IMR-90 (cell line): ENCODE data around the gene AMOTL1. TPM values are rescaled to one million over a fixed set of nuclear protein-coding genes. Genes with fewer than 3 reads are reported as not detected.

Source experiments
- ATAC-seq: fragments of 200-7000 bp; cut with Tn5 transposase; 2 replicates; pipeline ENCODE4 v1.9.1; 2020; ENCODE audit warnings: low read depth, mild to moderate bottlenecking, moderate library complexity
- BruUV-seq: library from RNA; stranded (reverse); fragments of 400-500 nt; replicated peaks from 2 replicates; lab custom pipeline; 2021; lab: Mats Ljungman, UMichigan
- CTCF ChIA-PET: fragments of 300-600 bp; formaldehyde crosslinking; extraction: SDS; loops from one replicate; lab custom pipeline; 2021; ENCODE audit warnings: antibody characterized with exemption; lab: Yijun Ruan, JAX
- POLR2A ChIA-PET: fragments of 300-600 bp; sonication (Branson Sonifier 250); formaldehyde crosslinking; loops from one replicate; lab custom pipeline; 2022; ENCODE audit warnings: antibody characterized with exemption; ENCODE audit not compliant: unreplicated experiment; lab: Charles Lee
- DNase-seq: peaks from one replicate; pipeline ENCODE4 v3.0.0; 2013
- H2AFZ ChIP-seq: replicated peaks from 2 replicates; pipeline ENCODE3; 2013; ENCODE audit warnings: low read length, mild to moderate bottlenecking; ENCODE audit not compliant: poor library complexity
- H2AK5ac ChIP-seq: 2 replicates; pipeline ENCODE4 v1.6.1; 2013; ENCODE audit warnings: low read depth, low read length, inconsistent platforms
- H2AK9ac ChIP-seq: replicated peaks from 2 replicates; pipeline ENCODE3; 2013; ENCODE audit warnings: mild to moderate bottlenecking, low read depth, low read length, moderate library complexity; ENCODE audit not compliant: poor library complexity
- H2BK120ac ChIP-seq: 2 replicates; pipeline ENCODE4 v1.6.1; 2013; ENCODE audit warnings: low read depth, low read length, inconsistent platforms
- H2BK15ac ChIP-seq: 3 replicates; pipeline ENCODE4 v1.6.1; 2013; ENCODE audit warnings: low read depth, low read length, inconsistent platforms
- H2BK20ac ChIP-seq: 2 replicates; pipeline ENCODE4 v1.6.1; 2013; ENCODE audit warnings: low read depth, mild to moderate bottlenecking, inconsistent platforms, low read length, moderate library complexity
- H2BK5ac ChIP-seq: 2 replicates; pipeline ENCODE4 v1.6.1; 2013; ENCODE audit warnings: mild to moderate bottlenecking, low read depth, low read length, inconsistent platforms; ENCODE audit not compliant: poor library complexity, severe bottlenecking
- H3K14ac ChIP-seq: replicated peaks from 2 replicates; pipeline ENCODE4 v1.6.1; 2013; ENCODE audit warnings: low read depth, low read length, inconsistent platforms
- H3K18ac ChIP-seq: 2 replicates; pipeline ENCODE4 v1.6.1; 2013; ENCODE audit warnings: low read depth, low read length, control low read depth
- H3K23ac ChIP-seq: 2 replicates; pipeline ENCODE4 v1.6.1; 2013; ENCODE audit warnings: low read depth, low read length, inconsistent platforms
- H3K27ac ChIP-seq: 2 replicates; pipeline ENCODE4 v1.5.1; 2013; ENCODE audit warnings: mild to moderate bottlenecking, control low read depth, low read length; ENCODE audit not compliant: insufficient read depth
- H3K27me3 ChIP-seq: 2 replicates; pipeline ENCODE4 v1.6.1; 2013; ENCODE audit warnings: low read length; ENCODE audit not compliant: control insufficient read depth, insufficient read depth
- H3K36me3 ChIP-seq: 2 replicates; pipeline ENCODE4 v1.6.1; 2013; ENCODE audit warnings: low read length, mixed read lengths; ENCODE audit not compliant: control insufficient read depth, insufficient read depth
- H3K4ac ChIP-seq: 2 replicates; pipeline ENCODE4 v1.6.1; 2013; ENCODE audit warnings: low read depth, low read length, inconsistent platforms
- H3K4me1 ChIP-seq: 2 replicates; pipeline ENCODE4 v1.6.1; 2013; ENCODE audit warnings: low read length, mixed read lengths; ENCODE audit not compliant: control insufficient read depth, insufficient read depth
- H3K4me2 ChIP-seq: 2 replicates; pipeline ENCODE4 v1.6.1; 2013; ENCODE audit warnings: low read depth, mild to moderate bottlenecking, control low read depth, low read length, moderate library complexity
- H3K4me3 ChIP-seq: 2 replicates; pipeline ENCODE4 v1.5.1; 2013; ENCODE audit warnings: low read depth, mild to moderate bottlenecking, control low read depth, low read length, moderate library complexity; ENCODE audit not compliant: insufficient read depth
- H3K56ac ChIP-seq: 2 replicates; pipeline ENCODE4 v1.6.1; 2013; ENCODE audit warnings: low read length, inconsistent platforms; ENCODE audit not compliant: insufficient read depth; ENCODE audit errors: extremely low read depth
- H3K79me1 ChIP-seq, 2 experiments: 2 replicates each; pipeline ENCODE4 v1.6.1; 2013; ENCODE audit warnings: low read length in 2 of 2, inconsistent platforms in 1 of 2, low read depth in 1 of 2
- H3K9ac ChIP-seq: 2 replicates; pipeline ENCODE4 v1.6.1; 2013; ENCODE audit warnings: low read depth, low read length, control low read depth
- H3K9me1 ChIP-seq: 2 replicates; pipeline ENCODE4 v1.6.1; 2013; ENCODE audit warnings: low read length, inconsistent platforms; ENCODE audit not compliant: insufficient read depth
- H3K9me3 ChIP-seq: 2 replicates; pipeline ENCODE4 v1.6.1; 2013; ENCODE audit warnings: low read length; ENCODE audit not compliant: control insufficient read depth, insufficient read depth
- H4K20me1 ChIP-seq: 2 replicates; pipeline ENCODE4 v1.6.1; 2013; ENCODE audit warnings: low read length, inconsistent platforms; ENCODE audit not compliant: insufficient read depth
- H4K5ac ChIP-seq: 2 replicates; pipeline ENCODE4 v1.6.1; 2013; ENCODE audit warnings: mild to moderate bottlenecking, low read depth, low read length, control low read depth
- H4K8ac ChIP-seq, 2 experiments: 2 replicates each; pipeline ENCODE4 v1.6.1; 2013; ENCODE audit warnings: low read depth in 2 of 2, low read length in 2 of 2, control low read depth in 1 of 2, inconsistent platforms in 1 of 2
- H4K91ac ChIP-seq: 2 replicates; pipeline ENCODE4 v1.6.1; 2013; ENCODE audit warnings: low read depth, low read length, inconsistent platforms; ENCODE audit not compliant: insufficient read depth
- CEBPB ChIP-seq: IDR thresholded peaks from 2 replicates; pipeline ENCODE4 v1.6.1; 2012; ENCODE audit warnings: low read depth, low read length, improper control_type of control experiment
- CTCF ChIP-seq: conservative IDR thresholded peaks from 2 replicates; pipeline ENCODE4 v1.5.1; 2012; ENCODE audit warnings: mild to moderate bottlenecking, low read depth, low read length, improper control_type of control experiment
- MXI1 ChIP-seq: IDR thresholded peaks from 2 replicates; pipeline ENCODE4 v1.6.1; 2012; ENCODE audit warnings: low read depth, mild to moderate bottlenecking, low read length, moderate library complexity, borderline replicate concordance
- RAD21 ChIP-seq: IDR thresholded peaks from 2 replicates; pipeline ENCODE4 v1.6.1; 2012; ENCODE audit warnings: low read length, improper control_type of control experiment
- RCOR1 ChIP-seq: IDR thresholded peaks from 2 replicates; pipeline ENCODE4 v1.6.1; 2012; ENCODE audit warnings: mild to moderate bottlenecking, low read length, improper control_type of control experiment; ENCODE audit not compliant: insufficient replicate concordance
- SMC3 ChIP-seq: fragments of 150-350 bp; IDR thresholded peaks from 2 replicates; pipeline ENCODE4 v1.6.1; 2016; ENCODE audit warnings: low read depth, mild to moderate bottlenecking, antibody characterized with exemption, low read length, moderate library complexity
- WGBS, 2 experiments: methylation state at CpG; one replicate each; pipeline versions ENCODE4 v1.1.5 to v1.1.7; 2013; ENCODE audit warnings: missing lambda C conversion rate in 2 of 2; ENCODE audit not compliant: insufficient read length in 1 of 2; ENCODE audit errors: extremely low coverage in 2 of 2; 5-methylcytosine and 5-hydroxymethylcytosine counted together
- dilution Hi-C: fragments of 300-500 bp; cut with HindIII; formaldehyde crosslinking; loops from one replicate; pipeline ENCODE4 v1.14.3; 2018; ENCODE audit warnings: low sequenced_read_pairs; ENCODE audit not compliant: unreplicated experiment
- in situ Hi-C: fragments of 300-500 bp; cut with MboI; formaldehyde crosslinking; loops from 3 replicates; pipeline ENCODE4 v1.14.3; 2019; ENCODE audit warnings: low sequenced_read_pairs, inconsistent platforms, mixed read lengths
- intact Hi-C: fragments of 100-400 bp; cut with micrococcal nuclease; formaldehyde crosslinking; loops from 2 replicates; pipeline ENCODE4 v1.10.0; 2022
- polyA plus RNA-seq, 3 experiments: library from polyadenylated mRNA; depleted of rRNA; stranded (reverse); fragments of >200 nt; gene quantifications; 2 replicates each; pipeline ENCODE4 v1.2.3, GENCODE V29; 2012; ENCODE audit warnings: low replicate concordance in 1 of 3
- total RNA-seq: library from RNA; depleted of rRNA; stranded (reverse); fragments of >200 nt; gene quantifications from 2 replicates; pipeline ENCODE4 v1.2.3, GENCODE V29; 2012
- TF ChIP-seq, protein P1 (sequence below): fragments of 150-350 bp; IDR thresholded peaks from 2 replicates; pipeline ENCODE4 v1.6.1; 2017; ENCODE audit warnings: mild to moderate bottlenecking, antibody characterized with exemption, low read length, low read depth

The AMOTL1 gene
- total and polyA plus RNA-seq, 2 of the 4 experiments (the other 2 are of a cell fraction) = 18.6 to 49.5 TPM

DNA sequence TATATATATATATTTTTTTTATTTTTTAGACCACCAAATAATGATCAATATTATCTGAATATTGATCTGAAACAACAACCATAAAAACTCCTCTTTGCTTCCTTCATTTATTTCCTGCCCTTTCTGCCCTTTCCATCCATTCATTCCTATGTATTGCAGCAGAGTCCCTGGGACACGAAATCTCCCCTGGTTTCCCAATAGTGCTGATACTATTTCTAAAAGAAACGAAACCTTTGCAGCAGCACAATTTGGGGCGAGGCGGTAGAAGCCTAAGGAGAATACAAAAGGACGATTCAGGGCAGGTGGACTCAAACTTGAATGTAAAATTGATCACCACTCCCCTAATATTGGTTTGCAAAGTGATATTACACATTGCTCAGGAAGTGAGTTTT is 16.9 kb upstream of the AMOTL1 start:
- Histone ChIP-seq H3K14ac (no peak overlapping the region), H4K91ac (no peak overlapping the region), H3K27ac (no peak overlapping the region), H3K56ac (no peak overlapping the region), H4K20me1 (no peaks in the 10 kb centered on the region), H4K5ac (no peak overlapping the region), H3K4me3 (no peak overlapping the region), H3K4me1 (peaks cover 15% of the 10 kb centered on the region), H3K4ac (no peak overlapping the region), H3K79me1 (no peaks in the 10 kb centered on the region), H3K4me2 (no peak overlapping the region), H2AFZ (no peak overlapping the region), H3K9me3 (no peaks in the 10 kb centered on the region), H3K9ac (no peak overlapping the region), H3K9me1 (peaks cover 8% of the 10 kb centered on the region), H2BK15ac (no peak overlapping the region), H2AK5ac (no peak overlapping the region), H2BK5ac (no peak overlapping the region), H4K8ac (no peak overlapping the region), H3K27me3 (no peaks in the 10 kb centered on the region), H3K23ac (no peak overlapping the region), H3K18ac (no peak overlapping the region), H2AK9ac (no peak overlapping the region), H3K36me3 (no peaks in the 10 kb centered on the region), H2BK120ac (no peak overlapping the region), H2BK20ac (no peak overlapping the region)
- TF ChIP-seq SMC3 (no peak), RAD21 (no peak), CTCF (no peak), MXI1 (no peak), CEBPB (no peak), RCOR1 (no peak)
- TF ChIP-seq, protein P1, sequence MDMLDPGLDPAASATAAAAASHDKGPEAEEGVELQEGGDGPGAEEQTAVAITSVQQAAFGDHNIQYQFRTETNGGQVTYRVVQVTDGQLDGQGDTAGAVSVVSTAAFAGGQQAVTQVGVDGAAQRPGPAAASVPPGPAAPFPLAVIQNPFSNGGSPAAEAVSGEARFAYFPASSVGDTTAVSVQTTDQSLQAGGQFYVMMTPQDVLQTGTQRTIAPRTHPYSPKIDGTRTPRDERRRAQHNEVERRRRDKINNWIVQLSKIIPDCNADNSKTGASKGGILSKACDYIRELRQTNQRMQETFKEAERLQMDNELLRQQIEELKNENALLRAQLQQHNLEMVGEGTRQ = no peak
- ATAC-seq (no peak), DNase-seq (no peak)
- intact Hi-C loops = no loop called here
- BruUV-seq = no TSS peak
- dilution Hi-C loops = no loop called here
- ChIA-PET POLR2A (no interaction called here), CTCF (no interaction called here)
- in situ Hi-C loops = loop anchor here (25.0 kb wide), 1 partner anchor 614 kb away; the partner anchor contains the start of gene PANX1
- WGBS, 2 experiments = no CpG with 5 or more reads among the region's 5 CpGs
